ENCODE results near the gene MRPL39.

- TF ChIP-seq, protein P1, sequence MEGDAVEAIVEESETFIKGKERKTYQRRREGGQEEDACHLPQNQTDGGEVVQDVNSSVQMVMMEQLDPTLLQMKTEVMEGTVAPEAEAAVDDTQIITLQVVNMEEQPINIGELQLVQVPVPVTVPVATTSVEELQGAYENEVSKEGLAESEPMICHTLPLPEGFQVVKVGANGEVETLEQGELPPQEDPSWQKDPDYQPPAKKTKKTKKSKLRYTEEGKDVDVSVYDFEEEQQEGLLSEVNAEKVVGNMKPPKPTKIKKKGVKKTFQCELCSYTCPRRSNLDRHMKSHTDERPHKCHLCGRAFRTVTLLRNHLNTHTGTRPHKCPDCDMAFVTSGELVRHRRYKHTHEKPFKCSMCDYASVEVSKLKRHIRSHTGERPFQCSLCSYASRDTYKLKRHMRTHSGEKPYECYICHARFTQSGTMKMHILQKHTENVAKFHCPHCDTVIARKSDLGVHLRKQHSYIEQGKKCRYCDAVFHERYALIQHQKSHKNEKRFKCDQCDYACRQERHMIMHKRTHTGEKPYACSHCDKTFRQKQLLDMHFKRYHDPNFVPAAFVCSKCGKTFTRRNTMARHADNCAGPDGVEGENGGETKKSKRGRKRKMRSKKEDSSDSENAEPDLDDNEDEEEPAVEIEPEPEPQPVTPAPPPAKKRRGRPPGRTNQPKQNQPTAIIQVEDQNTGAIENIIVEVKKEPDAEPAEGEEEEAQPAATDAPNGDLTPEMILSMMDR (IDR thresholded peaks at IDR 0.05; ENCODE audit: extremely low read depth in 1 of 2, insufficient read depth in 1 of 2, low read depth in 1 of 2, low read length in 2 of 2) = no peak
- no peak for TF ChIP-seq POLR2AphosphoS5 (IDR thresholded peaks at IDR 0.05; ENCODE audit: insufficient read depth, low read depth, low read length)
Observed at GRCh38 chr21:25571726-25572121, 35.6 kb downstream of the MRPL39 start.

All from endothelial cell of umbilical vein (primary cell).